CD4-positive, alpha-beta T cell (primary cell): Measurements from ENCODE around the gene FCRL6. TPM values are rescaled to one million over a fixed set of nuclear protein-coding genes. Genes with fewer than 3 reads are reported as not detected.

Experiments used
- ATAC-seq: fragments of 200-7000 bp; cut with Tn5 transposase; one replicate; pipeline ENCODE4 v1.10.0; 2022; ENCODE audit warnings: mild to moderate bottlenecking; ENCODE audit not compliant: poor library complexity
- CTCF ChIA-PET: fragments of 350-600 bp; sonication (Branson Sonifier 250); formaldehyde crosslinking; loops from one replicate; lab custom pipeline; 2021; ENCODE audit warnings: antibody characterized with exemption, inconsistent platforms; lab: Charles Lee
- POLR2A ChIA-PET: fragments of 350-600 bp; sonication (Branson Sonifier 250); formaldehyde crosslinking; loops from one replicate; lab custom pipeline; 2021; ENCODE audit warnings: antibody characterized with exemption, inconsistent platforms; lab: Charles Lee
- DNase-seq, 14 experiments: peaks; one replicate each; pipeline ENCODE4 v3.0.0-alpha.2; 2013 to 2020; ENCODE audit warnings: mixed read lengths in 2 of 14
- H3K27ac ChIP-seq, 2 donors: one replicate each; pipeline versions ENCODE4 v1.5.1 to v1.7.0; 2013; ENCODE audit warnings: low read length in 2 of 2, low read depth in 1 of 2, mild to moderate bottlenecking in 1 of 2
- H3K27me3 ChIP-seq, 2 experiments: 1 replicate in 1 of 2; 2 replicates in 1 of 2; pipeline versions ENCODE4 v1.6.1 to v1.7.0; 2013; ENCODE audit warnings: low read length in 2 of 2, control low read depth in 1 of 2, mild to moderate bottlenecking in 1 of 2, moderate library complexity in 1 of 2; ENCODE audit not compliant: insufficient read depth in 2 of 2, control insufficient read depth in 1 of 2
- H3K36me3 ChIP-seq: one replicate; pipeline ENCODE4 v1.6.1; 2013; ENCODE audit warnings: low read length, control low read depth; ENCODE audit not compliant: insufficient read depth
- H3K4me1 ChIP-seq: one replicate; pipeline ENCODE4 v1.6.1; 2013; ENCODE audit warnings: low read length, control low read depth; ENCODE audit not compliant: insufficient read depth
- H3K4me3 ChIP-seq: one replicate; pipeline ENCODE4 v1.5.1; 2013; ENCODE audit warnings: mild to moderate bottlenecking, low read length, moderate library complexity
- H3K9me3 ChIP-seq, 2 experiments: 1 replicate in 1 of 2; 2 replicates in 1 of 2; pipeline versions ENCODE4 v1.6.1 to v1.7.0; 2013; ENCODE audit warnings: low read length in 2 of 2, mild to moderate bottlenecking in 2 of 2, control low read depth in 1 of 2, moderate library complexity in 1 of 2; ENCODE audit not compliant: control insufficient read depth in 1 of 2, insufficient read depth in 1 of 2
- H3K27ac Mint-ChIP-seq: one replicate; pipeline ENCODE4 v1.8.0; 2020; ENCODE audit warnings: mixed read lengths
- H3K27me3 Mint-ChIP-seq: one replicate; pipeline ENCODE4 v1.8.0; 2021; ENCODE audit warnings: mixed read lengths
- H3K36me3 Mint-ChIP-seq: one replicate; pipeline ENCODE4 v1.8.0; 2021; ENCODE audit warnings: low read depth, mixed read lengths
- H3K4me1 Mint-ChIP-seq: one replicate; pipeline ENCODE4 v1.8.0; 2021; ENCODE audit warnings: low read depth, mixed read lengths
- H3K4me3 Mint-ChIP-seq: one replicate; pipeline ENCODE4 v1.8.0; 2020; ENCODE audit warnings: mild to moderate bottlenecking, mixed read lengths
- H3K9me3 Mint-ChIP-seq: one replicate; pipeline ENCODE4 v1.8.0; 2020; ENCODE audit warnings: mixed read lengths
- CTCF ChIP-seq: fragments of 200-600 bp; IDR thresholded peaks from one replicate; pipeline ENCODE4 v1.8.0; 2022; ENCODE audit warnings: antibody characterized with exemption, mild to moderate bottlenecking
- intact Hi-C, 2 experiments: fragments of 100-400 bp; cut with DNase I in 1 of 2; cut with micrococcal nuclease in 1 of 2; formaldehyde crosslinking; loops; one replicate each; pipeline versions ENCODE4 v1.15.1 to v1.9.0; 2023 to 2025; cut with DNase I, micrococcal nuclease
- total RNA-seq, 174 experiments: library from RNA in 2 of 174; stranded (reverse) in 2 of 174; gene quantifications; one replicate each; pipeline ENCODE4 v1.2.3 and lab custom pipeline; 2021 to 2026

FCRL6 gene
- total RNA-seq, 2 experiments from 2014 or later: 0.28 to 0.52 TPM

GRCh38 chr1:159804924-159805323, 2.8 kb downstream of the FCRL6 start:
- no peak overlapping the region for H3K27ac ChIP-seq
- Mint-ChIP-seq H3K27ac (no peak overlapping the region), H3K4me1 (peaks cover 12% of the 10 kb centered on the region), H3K4me3 (no peak overlapping the region), H3K27me3 (peaks cover 5% of the 10 kb centered on the region), H3K9me3 (no peaks in the 10 kb centered on the region), H3K36me3 (no peaks in the 10 kb centered on the region)
- no peaks in the 10 kb centered on the region for H3K27me3 ChIP-seq
- intact Hi-C loops: no loop called here
- H3K4me1 ChIP-seq: peaks cover 20% of the 10 kb centered on the region
- no peak overlapping the region for H3K4me3 ChIP-seq
- no peaks in the 10 kb centered on the region for H3K9me3 ChIP-seq
- ATAC-seq: no peak
- no peak for TF ChIP-seq CTCF
- no peak for DNase-seq
- CTCF ChIA-PET: no interaction called here
- POLR2A ChIA-PET: interaction anchor here (0.6 kb wide), 1 partner anchor 12 kb away, joined by 3 read pairs; no protein-coding TSS in a partner anchor
- no peaks in the 10 kb centered on the region for H3K36me3 ChIP-seq

- no peaks in the 10 kb centered on the region for H3K9me3 ChIP-seq
- H3K4me1 Mint-ChIP-seq: no peaks in the 10 kb centered on the region
- CTCF ChIA-PET: no interaction called here
- no peak for DNase-seq
- H3K36me3 Mint-ChIP-seq: no peaks in the 10 kb centered on the region
- no peak overlapping the region for H3K27ac Mint-ChIP-seq
- POLR2A ChIA-PET: no interaction called here
- no peak overlapping the region for H3K27ac ChIP-seq
- no peaks in the 10 kb centered on the region for H3K27me3 ChIP-seq
- H3K4me3 ChIP-seq: no peak overlapping the region
- no peak for ATAC-seq
- intact Hi-C loops: no loop called here
- H3K4me3 Mint-ChIP-seq: no peak overlapping the region
- no peak for TF ChIP-seq CTCF
- no peaks in the 10 kb centered on the region for H3K4me1 ChIP-seq
- no peaks in the 10 kb centered on the region for H3K36me3 ChIP-seq
- no peaks in the 10 kb centered on the region for H3K27me3 Mint-ChIP-seq
- H3K9me3 Mint-ChIP-seq: no peaks in the 10 kb centered on the region
Measured at GRCh38 chr1:159815926-159816325, 13.8 kb downstream of the FCRL6 start.

DNA sequence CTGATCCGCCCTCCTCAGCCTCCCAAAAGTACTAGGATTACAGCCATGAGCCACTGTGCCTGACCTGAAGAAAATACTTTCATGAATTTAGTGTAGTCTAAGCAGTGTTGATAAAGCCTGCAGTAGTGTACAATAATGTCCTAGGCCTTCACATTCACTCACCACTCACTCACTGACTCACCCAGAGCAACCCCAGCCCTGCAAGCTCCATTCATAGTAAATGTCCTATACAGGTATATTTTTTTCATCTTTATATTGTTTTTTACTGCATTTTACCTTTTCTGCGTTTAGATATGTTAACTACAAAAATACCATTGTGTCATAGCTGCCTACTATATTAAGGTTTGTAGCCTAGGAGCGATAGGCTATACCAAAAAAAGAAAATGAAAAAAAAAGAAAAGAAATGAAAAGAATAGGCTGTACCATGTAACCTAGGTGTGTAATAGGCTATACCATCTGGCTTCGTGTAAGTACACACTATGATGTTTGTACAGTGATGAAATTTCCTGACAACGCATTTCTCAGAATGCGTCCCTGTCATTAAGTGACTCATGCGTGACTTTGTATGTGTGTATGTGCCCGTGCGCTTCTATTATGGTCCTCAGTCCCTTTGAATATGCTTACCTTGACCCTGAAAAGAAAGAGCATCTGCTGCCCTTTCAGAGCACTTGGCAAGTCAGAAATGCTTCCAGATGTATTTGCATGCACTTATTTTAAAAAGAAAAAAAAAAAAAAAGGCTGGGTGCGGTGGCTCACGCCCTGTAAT, 15.3 kb downstream of the FCRL6 start:
- Mint-ChIP-seq H3K36me3 (no peaks in the 10 kb centered on the region), H3K27ac (no peak overlapping the region), H3K4me3 (no peak overlapping the region), H3K4me1 (no peaks in the 10 kb centered on the region), H3K9me3 (no peaks in the 10 kb centered on the region), H3K27me3 (no peaks in the 10 kb centered on the region)
- ChIA-PET CTCF (no interaction called here), POLR2A (interaction anchor here (0.8 kb wide), 1 partner anchor 107 kb away, joined by 3 read pairs; the partner anchor contains the start of gene TAGLN2)
- no peak overlapping the region for H3K27ac ChIP-seq
- no peak for TF ChIP-seq CTCF
- no peak for DNase-seq
- H3K36me3 ChIP-seq: no peaks in the 10 kb centered on the region
- no peaks in the 10 kb centered on the region for H3K9me3 ChIP-seq
- no peak for ATAC-seq
- H3K4me1 ChIP-seq: no peaks in the 10 kb centered on the region
- intact Hi-C loops: no loop called here
- no peak overlapping the region for H3K4me3 ChIP-seq
- no peaks in the 10 kb centered on the region for H3K27me3 ChIP-seq
